Measurements from ENCODE around the gene EPB41L4B. TPM values are rescaled to one million over a fixed set of nuclear protein-coding genes. Genes with fewer than 3 reads are reported as not detected.

The EPB41L4B gene
- total RNA-seq, 1 donor from 2014 or later, result 4.7 TPM

DNA sequence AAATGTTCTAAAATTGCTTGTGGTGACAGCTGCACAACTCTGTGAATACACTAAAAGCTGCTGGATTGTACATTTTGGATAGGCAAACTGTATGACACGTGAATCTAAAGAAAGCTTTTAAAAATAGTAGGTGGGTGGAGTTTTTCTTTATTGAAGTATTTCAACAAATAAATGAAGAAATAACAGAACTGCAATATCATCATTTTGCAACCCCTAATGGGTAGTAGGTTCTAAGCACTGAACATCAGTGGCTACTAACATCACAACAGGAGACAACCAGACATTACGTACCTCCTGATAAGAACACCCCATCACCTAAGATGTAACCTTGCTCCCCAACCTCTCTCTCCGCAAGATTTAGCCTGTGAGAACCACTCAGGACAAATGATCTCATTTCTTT lies 38.6 kb downstream of the EPB41L4B start:
- TF ChIP-seq POLR2AphosphoS5 (IDR thresholded peaks at IDR 0.05; ENCODE audit: insufficient read depth in 1 of 2, low read depth in 1 of 2), result no peak

GRCh38 chr9:109281518-109281917 lies 39.3 kb downstream of the EPB41L4B start:
- Histone ChIP-seq H3K36me3 (no peaks in the 10 kb centered on the region), H3K27ac (no peak overlapping the region), H3K4me3 (no peak overlapping the region), H3K9me3 (no peaks in the 10 kb centered on the region), H3K27me3 (no peaks in the 10 kb centered on the region), H3K4me1 (no peaks in the 10 kb centered on the region)
- no peak for DNase-seq (ENCODE audit: extremely low spot score in 2 of 2)
- intact Hi-C loops (cut with DNase I), result no loop called here
- TF ChIP-seq POLR2A (IDR thresholded peaks at IDR 0.05) (no peak), POLR2AphosphoS5 (IDR thresholded peaks at IDR 0.05; ENCODE audit: insufficient read depth in 1 of 2, low read depth in 1 of 2) (no peak)
- TF ChIP-seq, protein P1, sequence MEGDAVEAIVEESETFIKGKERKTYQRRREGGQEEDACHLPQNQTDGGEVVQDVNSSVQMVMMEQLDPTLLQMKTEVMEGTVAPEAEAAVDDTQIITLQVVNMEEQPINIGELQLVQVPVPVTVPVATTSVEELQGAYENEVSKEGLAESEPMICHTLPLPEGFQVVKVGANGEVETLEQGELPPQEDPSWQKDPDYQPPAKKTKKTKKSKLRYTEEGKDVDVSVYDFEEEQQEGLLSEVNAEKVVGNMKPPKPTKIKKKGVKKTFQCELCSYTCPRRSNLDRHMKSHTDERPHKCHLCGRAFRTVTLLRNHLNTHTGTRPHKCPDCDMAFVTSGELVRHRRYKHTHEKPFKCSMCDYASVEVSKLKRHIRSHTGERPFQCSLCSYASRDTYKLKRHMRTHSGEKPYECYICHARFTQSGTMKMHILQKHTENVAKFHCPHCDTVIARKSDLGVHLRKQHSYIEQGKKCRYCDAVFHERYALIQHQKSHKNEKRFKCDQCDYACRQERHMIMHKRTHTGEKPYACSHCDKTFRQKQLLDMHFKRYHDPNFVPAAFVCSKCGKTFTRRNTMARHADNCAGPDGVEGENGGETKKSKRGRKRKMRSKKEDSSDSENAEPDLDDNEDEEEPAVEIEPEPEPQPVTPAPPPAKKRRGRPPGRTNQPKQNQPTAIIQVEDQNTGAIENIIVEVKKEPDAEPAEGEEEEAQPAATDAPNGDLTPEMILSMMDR (IDR thresholded peaks at IDR 0.05), result no peak

More for the DNA sequence above, 38.6 kb downstream of the EPB41L4B start:
- H3K36me3 ChIP-seq, result no peaks in the 10 kb centered on the region
- no peak for DNase-seq (ENCODE audit: extremely low spot score in 2 of 2)
- no peak overlapping the region for H3K27ac ChIP-seq
- intact Hi-C loops (cut with DNase I), result no loop called here
- H3K9me3 ChIP-seq, result no peaks in the 10 kb centered on the region
- no peak overlapping the region for H3K4me3 ChIP-seq
- no peaks in the 10 kb centered on the region for H3K4me1 ChIP-seq
- no peaks in the 10 kb centered on the region for H3K27me3 ChIP-seq

DNA sequence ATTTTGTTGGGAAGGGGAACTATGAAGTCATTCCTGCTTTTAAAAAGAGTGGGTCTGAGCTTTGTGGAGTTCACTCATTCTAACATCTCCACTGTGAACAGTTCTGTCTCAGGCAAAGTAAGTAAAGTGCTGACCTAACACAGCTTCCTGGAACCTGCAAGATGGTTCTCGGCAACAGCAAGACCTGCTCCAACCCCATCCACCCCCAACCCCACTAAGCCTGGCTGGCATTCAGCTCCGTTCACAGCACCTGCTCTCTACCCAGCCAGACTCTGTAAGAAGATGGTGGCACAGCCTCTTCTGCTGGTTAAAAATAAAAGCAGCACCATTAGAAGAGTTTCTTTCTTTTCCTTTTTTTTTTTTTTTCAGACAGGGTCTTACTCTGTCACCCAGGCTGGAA lies 42.0 kb downstream of the EPB41L4B start:
- no peaks in the 10 kb centered on the region for H3K27me3 ChIP-seq
- H3K4me1 ChIP-seq, result no peaks in the 10 kb centered on the region
- H3K4me3 ChIP-seq, result no peak overlapping the region
- H3K27ac ChIP-seq, result no peak overlapping the region
- TF ChIP-seq, protein P1 (IDR thresholded peaks at IDR 0.05), result no peak
- TF ChIP-seq POLR2AphosphoS5 (IDR thresholded peaks at IDR 0.05; ENCODE audit: insufficient read depth in 1 of 2, low read depth in 1 of 2) (no peak), POLR2A (IDR thresholded peaks at IDR 0.05) (no peak)
- DNase-seq (ENCODE audit: extremely low spot score in 2 of 2), result no peak
- no peaks in the 10 kb centered on the region for H3K36me3 ChIP-seq
- intact Hi-C loops (cut with DNase I), result no loop called here
- H3K9me3 ChIP-seq, result no peaks in the 10 kb centered on the region

- intact Hi-C loops (cut with DNase I), result no loop called here
- Histone ChIP-seq H3K36me3 (no peaks in the 10 kb centered on the region), H3K9me3 (no peaks in the 10 kb centered on the region), H3K4me1 (no peaks in the 10 kb centered on the region), H3K4me3 (no peak overlapping the region), H3K27me3 (no peaks in the 10 kb centered on the region), H3K27ac (no peak overlapping the region)
- DNase-seq (ENCODE audit: extremely low spot score in 2 of 2), result no peak
- no peak for TF ChIP-seq POLR2AphosphoS5 (IDR thresholded peaks at IDR 0.05; ENCODE audit: insufficient read depth in 1 of 2, low read depth in 1 of 2)
- TF ChIP-seq, protein P1 (IDR thresholded peaks at IDR 0.05), result no peak
- TF ChIP-seq POLR2A (IDR thresholded peaks at IDR 0.05), result no peak
Observed at GRCh38 chr9:109278216-109278615, 42.6 kb downstream of the EPB41L4B start.

- intact Hi-C loops (cut with DNase I), result no loop called here
- Histone ChIP-seq H3K36me3 (no peaks in the 10 kb centered on the region), H3K9me3 (no peaks in the 10 kb centered on the region), H3K4me1 (no peaks in the 10 kb centered on the region), H3K4me3 (no peak overlapping the region), H3K27me3 (no peaks in the 10 kb centered on the region), H3K27ac (no peak overlapping the region)
- no peak for TF ChIP-seq POLR2A (IDR thresholded peaks at IDR 0.05)
- no peak for TF ChIP-seq POLR2AphosphoS5 (IDR thresholded peaks at IDR 0.05; ENCODE audit: insufficient read depth in 1 of 2, low read depth in 1 of 2)
- TF ChIP-seq, protein P1 (IDR thresholded peaks at IDR 0.05), result no peak
- DNase-seq (ENCODE audit: extremely low spot score in 2 of 2), result no peak
Observed at GRCh38 chr9:109277451-109277850, 43.4 kb downstream of the EPB41L4B start.
